Measurements from ENCODE around the gene RBP3.

RBP3 gene

GRCh38 chr10:47400251-47400650 is 52.1 kb downstream of the RBP3 start:
- DNase-seq (ENCODE audit: extremely low spot score), result no peak
- no peak for TF ChIP-seq CTCF (IDR thresholded peaks at IDR 0.05; ENCODE audit: control extremely low read depth, extremely low read depth, low read depth, missing control alignments)
- POLR2A ChIA-PET, result no interaction called here
- CTCF ChIA-PET, result no interaction called here

- CTCF ChIA-PET, result no interaction called here
- POLR2A ChIA-PET, result no interaction called here
- DNase-seq (ENCODE audit: extremely low spot score), result no peak
- TF ChIP-seq CTCF (IDR thresholded peaks at IDR 0.05; ENCODE audit: control extremely low read depth, extremely low read depth, low read depth, missing control alignments), result no peak
Observed at GRCh38 chr10:47400786-47401185, 52.6 kb downstream of the RBP3 start.

GRCh38 chr10:47401210-47401609 is 53.0 kb downstream of the RBP3 start:
- POLR2A ChIA-PET, result no interaction called here
- CTCF ChIA-PET, result no interaction called here
- no peak for TF ChIP-seq CTCF (IDR thresholded peaks at IDR 0.05; ENCODE audit: control extremely low read depth, extremely low read depth, low read depth, missing control alignments)
- DNase-seq (ENCODE audit: extremely low spot score), result no peak

GRCh38 chr10:47401874-47402640 is 53.9 kb downstream of the RBP3 start:
- POLR2A ChIA-PET, result no interaction called here
- no peak for TF ChIP-seq CTCF (IDR thresholded peaks at IDR 0.05; ENCODE audit: control extremely low read depth, extremely low read depth, low read depth, missing control alignments)
- CTCF ChIA-PET, result no interaction called here

GRCh38 chr10:47402641-47403301 is 54.6 kb downstream of the RBP3 start:
- DNase-seq (ENCODE audit: extremely low spot score), result no peak
- ChIA-PET POLR2A (no interaction called here), CTCF (no interaction called here)
- no peak for TF ChIP-seq CTCF (IDR thresholded peaks at IDR 0.05; ENCODE audit: control extremely low read depth, extremely low read depth, low read depth, missing control alignments)

More at GRCh38 chr10:47401874-47402640, 53.9 kb downstream of the RBP3 start:
- no peak for DNase-seq (ENCODE audit: extremely low spot score)

- CTCF ChIA-PET, result no interaction called here
- no peak for DNase-seq (ENCODE audit: extremely low spot score)
- POLR2A ChIA-PET, result no interaction called here
- no peak for TF ChIP-seq CTCF (IDR thresholded peaks at IDR 0.05; ENCODE audit: control extremely low read depth, extremely low read depth, low read depth, missing control alignments)
Observed at GRCh38 chr10:47403446-47404318, 55.5 kb downstream of the RBP3 start.
